Caco-2 (cell line): Measurements from ENCODE around the gene PTPRO. TPM values are rescaled to one million over a fixed set of nuclear protein-coding genes. Genes with fewer than 3 reads are reported as not detected.

Experiments used
- BruUV-seq: library from RNA; stranded (reverse); fragments of 400-500 nt; replicated peaks from 2 replicates; lab custom pipeline; 2021; lab: Mats Ljungman, UMichigan
- CTCF ChIA-PET: fragments of 300-600 bp; sonication (Branson Sonifier 250); formaldehyde crosslinking; loops from one replicate; lab custom pipeline; 2022; ENCODE audit warnings: antibody characterized with exemption; lab: Charles Lee
- POLR2A ChIA-PET: fragments of 300-600 bp; sonication (Branson Sonifier 250); formaldehyde crosslinking; loops from one replicate; lab custom pipeline; 2022; ENCODE audit warnings: antibody characterized with exemption; lab: Charles Lee
- DNase-seq, 2 experiments: peaks; one replicate each; pipeline versions ENCODE4 v3.0.0 to v3.0.0-alpha.2; 2020 to 2022
- H3K27me3 ChIP-seq: replicated peaks from 2 replicates; pipeline ENCODE4 v1.6.0; 2011; ENCODE audit warnings: low read length; ENCODE audit not compliant: control insufficient read depth, insufficient read depth
- H3K36me3 ChIP-seq: 2 replicates; pipeline ENCODE4 v1.5.1; 2011; ENCODE audit warnings: low read length; ENCODE audit not compliant: control insufficient read depth, insufficient read depth
- H3K4me1 ChIP-seq: fragments of 250-450 bp; sonication (Bioruptor Pico); 2 replicates; pipeline ENCODE4 v1.5.1; 2020; ENCODE audit warnings: mild to moderate bottlenecking
- H3K4me3 ChIP-seq: 2 replicates; pipeline ENCODE4 v1.5.1; 2011; ENCODE audit warnings: low read depth, mild to moderate bottlenecking, control low read depth, low read length
- H3K9me3 ChIP-seq: fragments of 250-450 bp; sonication (Bioruptor Pico); 2 replicates; pipeline ENCODE4 v1.5.1; 2020; ENCODE audit warnings: mild to moderate bottlenecking, moderate library complexity
- H3K27ac Mint-ChIP-seq: one replicate; pipeline ENCODE4 v1.8.0; 2022; ENCODE audit warnings: mixed read lengths; ENCODE audit not compliant: unreplicated experiment
- H3K27me3 Mint-ChIP-seq: one replicate; pipeline ENCODE4 v1.8.0; 2022; ENCODE audit warnings: mixed read lengths; ENCODE audit not compliant: insufficient read depth, unreplicated experiment
- H3K36me3 Mint-ChIP-seq: one replicate; pipeline ENCODE4 v1.8.0; 2022; ENCODE audit warnings: mild to moderate bottlenecking, mixed read lengths; ENCODE audit not compliant: insufficient read depth, unreplicated experiment
- H3K4me1 Mint-ChIP-seq: one replicate; pipeline ENCODE4 v1.8.0; 2022; ENCODE audit warnings: low read depth, mixed read lengths; ENCODE audit not compliant: unreplicated experiment
- H3K4me3 Mint-ChIP-seq: one replicate; pipeline ENCODE4 v1.8.0; 2022; ENCODE audit warnings: mild to moderate bottlenecking, moderate library complexity, mixed read lengths; ENCODE audit not compliant: unreplicated experiment
- H3K9me3 Mint-ChIP-seq: one replicate; pipeline ENCODE4 v1.8.0; 2022; ENCODE audit warnings: mixed read lengths; ENCODE audit not compliant: unreplicated experiment
- CTCF ChIP-seq, 2 experiments: fragments of 200-600 bp in 1 of 2; IDR thresholded peaks; 1 replicate in 1 of 2; 2 replicates in 1 of 2; pipeline versions ENCODE4 v1.5.1 to v1.8.0; 2011 to 2022; ENCODE audit warnings: antibody characterized with exemption in 1 of 2, control low read depth in 1 of 2, inconsistent platforms in 1 of 2, low read depth in 1 of 2, low read length in 1 of 2, mild to moderate bottlenecking in 1 of 2, moderate library complexity in 1 of 2; ENCODE audit not compliant: insufficient read depth in 1 of 2, severe bottlenecking in 1 of 2, unreplicated experiment in 1 of 2
- intact Hi-C: fragments of 100-400 bp; cut with micrococcal nuclease; formaldehyde crosslinking; loops from one replicate; pipeline ENCODE4 v1.10.0; 2022; ENCODE audit not compliant: unreplicated experiment
- total RNA-seq: library from RNA; stranded (reverse); gene quantifications from 2 replicates; pipeline ENCODE4 v1.2.3, GENCODE V29; 2022

The PTPRO gene
- total RNA-seq, 1 experiment from 2014 or later = not detected

- no peaks in the 10 kb centered on the region for H3K27me3 Mint-ChIP-seq
- POLR2A ChIA-PET = no interaction called here
- intact Hi-C loops = loop anchor here (2.0 to 5.0 kb wide), 2 partner anchors 84 to 158 kb away; partner anchors contain the start of gene EPS8
- no peaks in the 10 kb centered on the region for H3K27me3 ChIP-seq
- H3K9me3 ChIP-seq = no peaks in the 10 kb centered on the region
- peaks cover 41% of the 10 kb centered on the region for H3K4me1 Mint-ChIP-seq
- H3K9me3 Mint-ChIP-seq = peaks cover 6% of the 10 kb centered on the region
- H3K27ac Mint-ChIP-seq = peak overlapping the region; percentile 82
- H3K4me3 Mint-ChIP-seq = peak overlapping the region; percentile 41
- DNase-seq = peak; percentile 88 to 95
- peaks cover 32% of the 10 kb centered on the region for H3K4me1 ChIP-seq
- CTCF ChIA-PET = no interaction called here
- no peak for TF ChIP-seq CTCF (IDR thresholded peaks at IDR 0.05; ENCODE audit: insufficient read depth in 1 of 2, low read depth in 1 of 2, low read length in 1 of 2, severe bottlenecking in 1 of 2, unreplicated experiment in 1 of 2)
- BruUV-seq = no TSS peak
- no peak overlapping the region for H3K4me3 ChIP-seq
- no peaks in the 10 kb centered on the region for H3K36me3 ChIP-seq
- H3K36me3 Mint-ChIP-seq = no peaks in the 10 kb centered on the region
Observed at GRCh38 chr12:15629108-15629507, 306.8 kb downstream of the PTPRO start.

GRCh38 chr12:15629761-15630160 lies 307.5 kb downstream of the PTPRO start:
- H3K4me3 Mint-ChIP-seq = no peak overlapping the region
- H3K27ac Mint-ChIP-seq = peak overlapping the region; percentile 82
- ChIA-PET CTCF (no interaction called here), POLR2A (no interaction called here)
- no peaks in the 10 kb centered on the region for H3K27me3 Mint-ChIP-seq
- BruUV-seq = no TSS peak
- peaks cover 41% of the 10 kb centered on the region for H3K4me1 Mint-ChIP-seq
- Histone ChIP-seq H3K27me3 (no peaks in the 10 kb centered on the region), H3K36me3 (no peaks in the 10 kb centered on the region), H3K4me3 (no peak overlapping the region), H3K4me1 (peaks cover 32% of the 10 kb centered on the region), H3K9me3 (no peaks in the 10 kb centered on the region)
- H3K9me3 Mint-ChIP-seq = peaks cover 6% of the 10 kb centered on the region
- TF ChIP-seq CTCF (IDR thresholded peaks at IDR 0.05; ENCODE audit: insufficient read depth in 1 of 2, low read depth in 1 of 2, low read length in 1 of 2, severe bottlenecking in 1 of 2, unreplicated experiment in 1 of 2) = no peak
- DNase-seq = no peak
- intact Hi-C loops = loop anchor here (2.0 to 5.0 kb wide), 2 partner anchors 83 to 158 kb away; partner anchors contain the start of gene EPS8
- H3K36me3 Mint-ChIP-seq = no peaks in the 10 kb centered on the region

- Mint-ChIP-seq H3K4me1 (peaks cover 47% of the 10 kb centered on the region), H3K27me3 (no peaks in the 10 kb centered on the region), H3K9me3 (peaks cover 6% of the 10 kb centered on the region), H3K4me3 (no peak overlapping the region), H3K36me3 (no peaks in the 10 kb centered on the region), H3K27ac (peak overlapping the region; percentile 82)
- no peak overlapping the region for H3K4me3 ChIP-seq
- BruUV-seq = no TSS peak
- CTCF ChIA-PET = no interaction called here
- DNase-seq = peak in 1 of 2 experiments; percentile 20
- no peaks in the 10 kb centered on the region for H3K9me3 ChIP-seq
- H3K27me3 ChIP-seq = no peaks in the 10 kb centered on the region
- intact Hi-C loops = no loop called here
- peaks cover 42% of the 10 kb centered on the region for H3K4me1 ChIP-seq
- TF ChIP-seq CTCF (IDR thresholded peaks at IDR 0.05; ENCODE audit: insufficient read depth in 1 of 2, low read depth in 1 of 2, low read length in 1 of 2, severe bottlenecking in 1 of 2, unreplicated experiment in 1 of 2) = no peak
- H3K36me3 ChIP-seq = no peaks in the 10 kb centered on the region
- POLR2A ChIA-PET = no interaction called here
Observed at GRCh38 chr12:15631007-15631715, 308.9 kb downstream of the PTPRO start.
